GM18507 (cell line): ENCODE results near the gene TMEM132D.

Experiments
- DNase-seq: peaks from one replicate; pipeline ENCODE4 v3.0.0; 2011; ENCODE audit warnings: low read depth; ENCODE audit not compliant: insufficient read length; ENCODE audit errors: extremely low spot score
- FAIRE-seq: peaks from 2 replicates; lab custom pipeline; 2011; peaks lifted over from hg19 to GRCh38; lab: Jason Lieb, UNC

TMEM132D gene

DNA sequence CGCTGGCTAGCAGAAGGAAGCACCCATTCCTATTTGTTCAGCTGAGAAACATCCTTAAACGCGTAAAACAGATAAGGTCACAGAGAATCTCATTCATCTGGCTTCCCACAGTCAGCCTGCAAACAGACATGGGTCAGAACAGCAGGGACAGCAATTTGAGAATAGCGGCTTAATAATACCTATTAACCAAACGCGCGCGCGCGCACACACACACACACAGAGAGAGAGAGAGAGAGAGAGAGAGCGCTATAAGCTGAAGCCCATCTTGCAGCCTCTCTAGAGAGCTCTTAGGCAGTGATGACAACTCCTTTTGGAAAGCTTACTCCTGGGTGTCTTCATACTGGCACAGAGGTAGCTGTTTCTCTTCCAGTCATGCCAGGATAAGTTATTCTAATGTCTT, 26.4 kb downstream of the TMEM132D start:
- FAIRE-seq (no peak), DNase-seq (no peak)

GRCh38 chr12:129873833-129874208, 30.0 kb downstream of the TMEM132D start:
- FAIRE-seq: no peak
- DNase-seq: no peak

GRCh38 chr12:129873111-129873832, 30.6 kb downstream of the TMEM132D start:
- FAIRE-seq (no peak), DNase-seq (no peak)

DNA sequence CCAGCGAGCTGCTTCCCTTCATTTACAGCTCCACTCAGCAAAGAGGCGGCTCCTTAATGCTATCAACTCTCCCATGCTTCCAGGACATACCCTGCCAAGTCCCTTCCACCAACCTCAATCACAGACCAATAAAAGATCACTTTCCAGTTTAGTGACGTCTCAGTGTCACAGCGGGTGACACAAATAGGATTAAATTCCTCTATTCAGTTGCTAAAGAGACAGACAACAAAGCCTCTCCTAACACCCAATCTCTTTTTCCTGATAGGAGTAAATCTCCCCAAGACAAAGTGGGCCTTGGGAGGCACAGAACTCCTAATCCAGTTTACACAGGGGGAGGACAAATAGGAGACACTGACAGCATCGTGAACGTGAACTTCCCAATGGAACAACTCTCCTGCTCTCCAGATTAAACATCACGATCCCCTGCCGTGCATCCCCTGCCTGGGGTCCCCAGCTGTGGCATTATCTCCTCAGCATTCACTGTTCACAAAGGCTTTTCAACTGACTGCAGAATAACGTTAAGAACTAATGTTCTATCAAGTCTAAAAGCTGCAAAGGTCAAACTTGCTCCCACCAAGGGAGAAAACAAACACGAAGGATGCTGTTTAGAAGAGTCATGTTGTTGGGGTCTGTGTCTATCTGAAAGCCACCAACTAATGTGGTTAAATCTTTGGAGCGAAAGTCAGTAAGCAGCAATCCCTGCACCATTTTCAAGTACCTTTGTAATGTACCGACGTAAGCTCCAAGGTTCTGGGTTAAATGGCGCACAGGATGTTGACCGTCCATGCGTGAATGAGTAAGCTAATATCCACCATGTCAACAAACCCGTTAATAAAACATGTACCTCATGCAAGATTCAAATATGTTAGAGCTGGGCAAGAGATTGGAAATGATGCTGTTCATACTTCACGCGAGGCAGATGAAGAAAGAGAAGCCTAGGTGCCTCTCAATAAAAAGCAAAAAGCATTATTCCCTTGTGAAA, 31.5 kb downstream of the TMEM132D start:
- no peak for FAIRE-seq

GRCh38 chr12:129870796-129871195, 33.0 kb downstream of the TMEM132D start:
- FAIRE-seq (no peak), DNase-seq (no peak)

More for the DNA sequence above, 31.5 kb downstream of the TMEM132D start:
- no peak for DNase-seq

DNA sequence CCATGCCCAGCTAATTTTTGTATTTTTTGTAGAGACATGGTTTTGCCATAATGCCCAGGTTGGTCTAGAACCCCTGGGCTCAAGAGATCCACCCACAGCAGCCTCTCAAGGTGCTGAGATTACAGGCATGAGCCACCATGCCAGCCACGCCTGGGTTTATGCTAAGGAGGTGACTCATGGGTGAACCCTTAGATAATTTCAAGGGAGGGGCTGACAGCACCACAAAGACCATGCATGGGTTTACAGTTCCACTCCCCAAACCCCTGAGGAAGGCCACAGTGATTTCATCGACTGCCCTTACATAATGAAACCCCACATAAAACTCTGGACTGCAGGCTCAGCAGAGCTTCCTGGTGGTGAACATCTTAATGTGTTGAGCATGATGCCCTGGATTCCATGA, 33.7 kb downstream of the TMEM132D start:
- FAIRE-seq (no peak), DNase-seq (no peak)

DNA sequence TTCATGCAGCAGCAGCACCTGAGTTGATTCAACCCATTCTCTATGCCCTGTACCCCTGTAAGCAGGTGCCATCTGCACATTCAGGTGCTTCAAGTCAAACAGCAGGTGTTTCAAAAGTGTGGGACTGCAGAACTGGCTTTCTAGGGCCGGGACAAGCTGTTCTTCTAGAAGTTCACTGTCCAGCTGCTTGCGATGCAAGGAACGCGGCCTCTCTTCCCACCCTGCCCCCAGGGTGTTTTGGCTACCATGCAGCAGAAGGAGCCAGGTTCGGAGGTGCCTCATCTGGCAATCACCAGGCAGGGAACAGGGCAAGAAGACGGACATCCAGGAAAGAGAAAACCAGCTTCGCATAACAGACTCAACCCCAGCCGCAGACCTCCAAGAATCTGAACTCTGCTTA, 35.2 kb downstream of the TMEM132D start:
- FAIRE-seq (no peak), DNase-seq (no peak)

DNA sequence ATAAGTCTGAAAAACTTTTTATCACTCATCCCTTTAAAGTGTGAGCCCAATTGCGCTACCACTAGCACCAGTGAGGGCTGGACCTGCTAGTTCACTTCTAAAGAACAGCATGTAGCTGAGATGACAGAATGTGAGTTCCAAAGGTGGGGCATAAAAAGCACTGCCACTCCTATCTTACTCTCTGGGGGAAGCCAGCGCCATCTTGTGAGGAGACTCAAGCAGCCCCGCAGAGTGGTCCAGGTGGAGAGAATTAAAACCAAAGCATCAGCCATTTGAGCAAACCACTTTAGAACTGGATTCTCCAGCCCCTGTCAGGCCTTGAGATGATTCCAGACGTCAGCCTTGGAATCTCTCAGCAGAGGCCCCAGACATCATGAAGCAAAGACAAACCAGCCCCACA, 39.9 kb downstream of the TMEM132D start:
- DNase-seq: no peak
- FAIRE-seq: no peak

DNA sequence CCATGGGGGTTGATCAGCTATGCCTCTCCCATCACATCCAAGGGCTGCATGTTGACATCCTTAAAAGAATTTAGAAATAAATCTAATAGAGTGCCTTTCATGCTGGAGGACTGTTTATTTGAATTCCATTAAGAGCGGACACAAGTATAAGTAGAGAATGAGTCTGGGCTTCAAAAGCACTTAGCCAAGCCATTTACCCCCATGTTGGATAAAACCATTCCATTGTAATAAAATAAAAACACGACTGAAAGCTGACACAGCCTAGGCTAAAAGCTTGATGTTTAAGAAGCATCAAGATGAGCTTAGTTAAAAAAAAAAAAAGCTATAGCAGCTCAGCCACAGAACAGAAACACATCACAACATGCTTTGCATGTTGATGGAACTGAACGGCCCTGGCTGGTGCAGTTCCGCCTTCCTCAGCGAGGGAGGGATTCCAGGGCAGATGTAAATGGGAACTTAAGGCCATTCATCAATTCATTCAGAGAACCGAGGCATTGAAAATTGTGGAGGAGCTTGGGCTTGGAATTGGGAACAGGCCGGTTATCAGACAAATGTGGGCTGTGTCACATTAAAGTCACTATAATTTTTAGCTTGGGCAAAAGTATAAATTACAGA, 41.2 kb downstream of the TMEM132D start:
- FAIRE-seq (no peak), DNase-seq (no peak)

DNA sequence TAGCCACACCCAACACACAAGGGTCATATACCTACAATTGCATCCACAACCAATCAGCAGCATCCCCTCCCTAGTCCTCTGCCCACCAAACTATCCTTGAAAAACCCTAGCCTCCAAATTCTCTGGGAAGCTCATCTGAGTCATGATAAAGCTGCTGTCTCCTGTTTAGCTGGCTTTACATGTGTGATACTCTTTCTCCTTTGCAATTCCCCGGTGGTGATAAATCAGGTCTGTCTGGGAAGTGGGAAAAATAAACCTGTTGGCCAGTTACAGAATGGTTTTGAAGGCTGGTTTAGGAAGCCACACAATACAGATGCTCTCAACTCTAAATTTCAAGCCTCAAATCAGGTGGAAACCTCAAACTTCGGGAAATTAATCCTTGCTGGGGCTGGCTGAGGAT, 41.9 kb downstream of the TMEM132D start:
- DNase-seq (no peak), FAIRE-seq (no peak)

DNA sequence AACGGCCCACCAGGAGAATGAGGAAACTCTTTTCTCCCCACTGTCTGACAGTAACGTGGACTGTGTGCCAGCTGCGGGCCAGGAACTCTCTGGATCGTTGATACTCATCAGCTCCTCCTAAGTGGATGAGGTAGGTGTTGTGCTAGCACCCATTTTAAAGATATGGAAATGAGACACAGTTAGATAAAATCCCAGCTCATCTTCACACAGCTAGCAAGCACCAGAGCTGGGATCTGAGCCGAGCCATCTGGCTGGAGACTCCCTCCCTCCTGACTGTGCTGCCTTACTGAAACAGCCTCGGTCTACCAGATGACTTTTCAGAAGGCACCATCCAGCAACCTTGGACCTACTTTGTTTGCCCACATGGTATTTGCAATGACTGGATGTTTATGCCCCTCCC, 49.2 kb downstream of the TMEM132D start:
- no peak for FAIRE-seq
- no peak for DNase-seq

DNA sequence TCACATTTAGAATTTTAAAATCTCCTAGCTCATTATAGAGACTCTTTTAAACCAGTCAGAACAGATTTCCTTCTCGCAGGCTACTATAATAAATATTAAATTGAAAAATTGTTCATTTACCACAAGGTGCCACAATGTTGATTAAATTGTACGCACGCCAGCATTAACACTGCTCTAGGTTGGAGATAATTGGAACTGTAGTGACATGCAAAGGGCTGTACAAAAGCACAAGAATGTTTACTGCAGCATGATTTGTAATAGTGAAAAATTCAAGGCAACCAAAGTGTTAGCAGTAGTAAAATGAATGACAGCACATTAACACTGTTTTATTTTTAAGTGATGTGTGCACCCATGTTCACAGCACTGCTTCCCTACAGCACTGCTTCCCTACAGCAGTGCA, 52.5 kb downstream of the TMEM132D start:
- DNase-seq (no peak), FAIRE-seq (no peak)

DNA sequence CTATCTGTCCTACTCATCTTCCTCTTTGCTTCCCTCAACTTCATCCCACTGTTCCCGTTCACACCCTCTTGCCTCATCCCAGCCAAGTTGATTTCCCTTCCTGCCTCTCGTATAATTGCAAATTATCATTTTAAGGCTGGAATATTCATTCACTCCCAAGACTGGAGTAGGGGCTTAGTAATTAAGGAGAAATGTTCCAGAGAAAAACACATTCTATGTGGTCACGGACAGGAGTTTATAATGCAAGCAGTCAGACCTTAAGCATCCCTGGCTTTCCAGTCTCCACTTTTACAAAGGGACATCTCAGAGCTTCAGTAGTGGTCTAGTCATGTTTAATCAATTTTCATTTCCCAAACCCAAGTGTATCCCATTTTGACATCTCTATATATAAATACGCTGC, 54.9 kb downstream of the TMEM132D start:
- DNase-seq (no peak), FAIRE-seq (no peak)

- FAIRE-seq (no peak), DNase-seq (no peak)
Measured at GRCh38 chr12:129847063-129847462, 56.8 kb downstream of the TMEM132D start.

GRCh38 chr12:129844662-129845220, 59.1 kb downstream of the TMEM132D start:
- DNase-seq (no peak), FAIRE-seq (no peak)

DNA sequence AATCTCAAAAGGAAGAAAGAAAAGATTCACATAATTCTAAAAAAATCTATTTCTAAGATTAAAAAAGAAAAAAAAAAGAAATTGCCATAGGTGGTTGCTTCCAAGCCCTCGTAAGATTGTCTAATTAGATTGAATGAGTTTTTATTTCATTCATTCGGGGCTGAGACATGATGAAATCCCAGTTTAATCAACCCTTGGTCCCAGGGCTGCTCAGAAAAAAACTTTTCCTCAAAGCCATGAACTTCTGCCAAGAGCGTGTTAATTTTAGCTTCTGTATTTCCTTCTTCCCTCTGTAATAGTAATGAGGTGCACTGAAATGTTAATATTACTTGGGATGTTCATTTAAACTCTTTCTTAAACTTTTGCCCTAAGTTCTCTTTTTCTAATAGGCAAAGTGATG, 62.6 kb downstream of the TMEM132D start:
- DNase-seq: no peak
- FAIRE-seq: no peak

GRCh38 chr12:129840145-129840884, 63.5 kb downstream of the TMEM132D start:
- no peak for DNase-seq
- FAIRE-seq: no peak

GRCh38 chr12:129839679-129840078, 64.1 kb downstream of the TMEM132D start:
- FAIRE-seq: no peak
- DNase-seq: no peak

DNA sequence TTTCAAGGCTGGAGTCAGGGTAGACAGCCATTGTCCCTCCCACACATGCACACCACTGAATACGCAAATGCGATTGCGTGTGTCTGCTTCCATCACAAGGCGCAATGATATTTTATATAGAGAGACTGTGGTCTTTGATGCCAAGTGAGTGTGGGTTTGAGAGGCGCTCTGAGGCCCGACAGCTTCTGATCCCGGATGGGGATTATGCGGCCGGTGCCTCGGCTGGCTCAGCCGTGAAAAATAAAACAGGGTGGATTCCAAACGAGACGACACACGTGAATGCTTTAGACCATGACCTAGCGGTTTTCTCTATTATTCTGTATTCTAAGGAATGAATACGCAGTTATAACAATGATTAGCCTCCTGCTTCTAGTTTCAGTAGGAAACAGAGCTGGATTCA, 72.5 kb downstream of the TMEM132D start:
- FAIRE-seq: no peak
- DNase-seq: no peak
